ENCODE results near the gene OXCT2. TPM values are rescaled to one million over a fixed set of nuclear protein-coding genes. Genes with fewer than 3 reads are reported as not detected.

Gene OXCT2
- total RNA-seq, 1 experiment from 2014 or later = 3.4 TPM

DNA sequence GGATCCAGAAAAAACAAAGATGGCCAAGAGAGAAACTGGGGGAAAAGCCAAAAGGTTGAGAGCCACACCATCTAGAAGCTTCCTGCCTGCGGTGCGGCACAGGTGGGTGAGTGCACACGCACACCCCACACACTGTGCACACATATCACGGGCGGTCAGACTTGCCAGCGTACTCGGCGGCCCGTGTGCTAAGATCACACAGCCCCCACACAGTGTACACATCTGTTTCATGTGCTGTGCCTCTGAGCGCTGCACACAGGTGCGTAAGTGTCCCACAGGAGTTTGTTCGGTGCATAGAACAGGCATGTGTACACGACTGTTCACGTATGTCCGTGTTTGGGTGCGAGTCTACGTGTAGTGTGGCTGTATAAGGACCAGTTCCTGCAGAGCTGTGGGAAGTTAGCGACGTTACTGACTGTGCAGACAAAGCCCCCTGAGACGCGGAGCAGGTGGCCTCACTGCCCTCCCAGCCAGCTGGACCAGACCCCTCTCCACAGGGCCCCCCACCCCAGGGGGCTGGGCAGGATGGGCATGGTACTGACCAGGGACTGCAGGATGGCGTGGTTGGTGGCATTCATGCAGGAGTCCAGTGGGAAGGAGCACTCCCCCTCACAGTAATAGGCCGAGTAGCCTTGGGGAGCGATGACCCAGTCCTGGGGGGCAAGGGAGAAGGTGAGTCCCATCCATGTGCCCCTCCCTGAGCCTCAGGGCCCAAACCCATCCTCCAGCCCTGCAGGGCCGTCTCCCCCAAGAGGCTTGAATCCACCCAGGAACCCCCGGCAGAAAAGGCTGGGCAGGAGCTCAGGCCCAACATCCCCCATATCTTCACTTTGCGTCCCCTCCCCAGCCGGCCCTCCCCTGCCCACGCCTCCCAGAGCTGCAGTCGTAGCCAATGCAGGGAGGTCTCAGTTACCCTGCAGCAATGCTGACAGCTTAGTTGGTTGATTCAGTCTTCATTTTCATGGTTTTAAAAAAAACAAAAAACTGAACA lies 8.3 kb downstream of the OXCT2 start:
- DNase-seq (ENCODE audit: low spot score) = no peak

DNA sequence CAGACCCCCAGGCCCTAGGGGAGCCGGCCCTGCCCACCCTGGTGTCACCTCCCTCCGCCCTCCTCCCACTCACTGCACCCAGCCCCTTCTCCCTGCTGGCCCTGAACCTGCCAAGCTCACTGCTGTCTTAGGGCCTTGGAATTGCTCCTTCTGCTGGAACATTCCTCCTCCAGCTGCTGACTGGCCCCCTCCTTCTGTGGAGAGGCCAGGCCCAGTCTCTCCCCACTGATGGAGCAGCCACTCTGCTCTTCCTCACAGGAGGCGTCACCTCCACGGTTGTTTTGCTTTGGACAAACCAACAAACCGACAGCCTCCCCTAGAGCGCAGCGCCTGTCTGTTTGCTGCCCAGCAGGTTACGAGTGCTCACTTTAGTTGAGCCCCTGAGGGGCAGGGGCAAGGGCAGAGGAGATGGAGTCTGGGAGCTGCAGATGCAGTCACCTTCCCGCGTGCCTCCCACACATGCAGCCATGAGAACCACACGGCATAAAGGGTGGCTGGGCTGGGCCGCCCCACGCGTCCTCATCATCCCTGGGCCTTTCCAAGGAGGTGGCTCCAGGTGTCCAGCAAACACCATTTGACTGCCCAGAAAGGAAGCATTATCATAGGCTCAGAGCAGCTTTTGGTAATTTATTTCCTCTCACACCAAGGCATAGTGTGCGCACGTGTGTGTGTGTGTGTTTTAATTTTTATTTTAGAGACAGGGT lies 9.4 kb downstream of the OXCT2 start:
- no peak for DNase-seq (ENCODE audit: low spot score)

DNA sequence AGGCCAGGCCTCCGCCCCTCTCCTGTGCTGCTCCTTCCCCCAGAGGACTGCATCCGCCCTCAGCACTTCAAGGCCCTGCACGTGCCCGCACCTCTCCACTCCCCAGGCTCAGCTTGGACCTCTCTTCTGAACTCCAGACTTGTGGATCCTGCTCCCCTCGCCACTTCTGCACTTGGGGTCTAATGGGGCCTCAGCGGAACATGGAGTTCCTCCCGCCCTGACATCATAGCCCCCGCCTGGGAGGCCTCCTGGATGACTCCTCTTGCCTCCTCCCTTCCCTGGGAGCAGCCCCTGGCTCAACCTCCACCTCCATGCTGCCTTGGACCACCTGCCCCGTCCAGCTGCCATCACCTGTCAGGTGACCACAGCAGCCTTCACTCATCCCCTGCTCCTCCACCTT lies 10.1 kb downstream of the OXCT2 start:
- DNase-seq (ENCODE audit: low spot score) = no peak

DNA sequence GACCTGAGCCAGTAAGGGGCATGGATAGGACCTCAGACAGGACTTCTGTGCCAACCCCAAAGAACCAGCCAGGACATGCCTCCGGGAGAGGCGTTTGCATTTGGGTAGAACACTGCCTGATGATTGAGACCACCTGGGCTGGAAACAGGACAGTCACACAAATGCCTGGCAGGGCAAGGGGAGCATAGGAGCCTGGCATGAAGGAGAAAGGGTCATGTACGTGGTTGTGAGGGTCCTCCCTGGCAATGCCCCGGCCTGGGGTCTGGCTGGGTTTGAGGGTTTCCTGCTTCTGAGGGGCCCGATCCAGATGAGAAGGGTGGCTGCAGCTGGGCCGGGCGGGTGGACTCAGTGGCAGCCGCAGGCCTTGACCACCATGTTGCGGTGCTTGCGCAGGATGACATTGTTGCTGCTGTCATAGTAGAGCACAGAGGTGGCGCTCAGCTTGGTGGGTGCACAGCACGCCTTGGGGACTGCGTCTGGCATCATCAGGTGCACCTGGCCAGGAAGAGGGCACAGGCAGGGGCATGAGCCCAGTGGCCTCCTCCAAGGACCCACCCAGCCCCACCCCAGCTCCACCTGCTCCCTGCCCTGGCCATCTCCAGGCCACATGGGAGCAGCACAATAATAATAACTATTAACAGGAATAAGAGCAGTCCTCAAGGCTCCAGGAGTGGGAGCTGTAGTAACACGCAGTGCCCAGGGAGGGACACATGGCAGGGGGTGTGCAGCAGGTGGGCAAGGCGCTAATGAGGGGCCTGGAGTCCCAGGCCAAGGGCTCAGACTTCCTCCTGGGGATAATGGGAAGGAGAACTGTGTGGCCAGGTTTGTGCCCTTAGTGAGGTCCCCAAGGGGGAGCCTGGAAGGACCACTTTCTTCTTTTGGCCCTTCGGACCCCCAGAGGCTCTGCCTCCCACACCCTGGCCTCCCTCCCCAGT lies 10.8 kb downstream of the OXCT2 start:
- no peak for DNase-seq (ENCODE audit: low spot score)

DNA sequence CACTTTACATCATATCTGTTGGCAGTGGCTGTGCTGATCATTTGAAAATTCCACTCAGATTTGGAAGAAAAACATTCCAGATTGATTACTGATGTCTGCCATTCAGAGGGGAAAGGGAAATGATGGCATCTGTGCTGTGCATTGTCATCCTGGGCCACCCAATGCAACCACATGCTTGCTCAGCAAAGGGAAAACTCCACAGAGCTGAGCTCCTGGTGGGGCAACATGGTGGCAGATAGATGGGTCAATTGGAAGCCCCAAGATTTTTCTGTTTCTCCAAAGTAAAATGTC lies 11.8 kb downstream of the OXCT2 start:
- DNase-seq (ENCODE audit: low spot score) = no peak

DNA sequence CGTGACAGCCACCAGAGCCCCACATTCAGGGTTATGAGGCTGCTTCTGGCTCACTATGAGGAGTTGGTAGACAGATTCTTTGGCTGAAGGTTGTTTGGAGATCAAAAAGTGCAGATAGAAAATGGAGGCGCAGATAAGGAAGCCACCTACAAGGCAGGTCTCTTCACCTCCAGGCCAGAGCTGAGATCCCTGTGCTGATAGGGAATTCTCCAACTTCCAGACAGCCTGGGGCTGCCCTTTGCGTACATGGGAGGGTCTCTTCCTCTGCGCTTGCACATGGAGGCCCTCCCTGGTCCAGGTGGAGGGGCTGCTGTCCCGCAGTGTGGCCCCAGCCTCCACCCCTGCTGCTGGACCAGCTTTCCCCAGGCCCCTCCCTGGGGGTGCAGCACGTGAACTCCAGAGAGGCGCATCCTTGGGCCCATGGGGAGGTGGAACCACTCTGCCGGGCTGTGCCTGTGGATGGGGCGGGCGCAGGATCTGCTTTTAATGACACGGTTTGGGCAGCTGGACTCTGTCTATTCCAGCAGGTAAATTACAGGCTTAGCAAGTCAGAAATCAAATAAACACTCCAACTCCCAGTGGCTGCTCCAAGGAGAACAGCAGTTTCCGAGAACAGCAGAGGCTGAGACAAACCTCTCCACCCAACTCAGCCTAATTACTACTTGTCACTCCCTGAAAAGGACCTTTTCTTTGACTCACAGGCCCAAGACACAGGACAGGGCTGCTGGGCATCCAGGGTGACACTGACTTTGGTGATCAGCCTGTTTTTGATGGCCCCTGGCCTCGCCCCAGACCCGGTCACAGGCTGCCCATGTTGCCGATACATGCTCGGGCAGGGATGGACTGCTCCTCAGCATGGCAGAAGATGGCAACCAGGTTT lies 12.4 kb downstream of the OXCT2 start:
- no peak for DNase-seq (ENCODE audit: low spot score)

DNA sequence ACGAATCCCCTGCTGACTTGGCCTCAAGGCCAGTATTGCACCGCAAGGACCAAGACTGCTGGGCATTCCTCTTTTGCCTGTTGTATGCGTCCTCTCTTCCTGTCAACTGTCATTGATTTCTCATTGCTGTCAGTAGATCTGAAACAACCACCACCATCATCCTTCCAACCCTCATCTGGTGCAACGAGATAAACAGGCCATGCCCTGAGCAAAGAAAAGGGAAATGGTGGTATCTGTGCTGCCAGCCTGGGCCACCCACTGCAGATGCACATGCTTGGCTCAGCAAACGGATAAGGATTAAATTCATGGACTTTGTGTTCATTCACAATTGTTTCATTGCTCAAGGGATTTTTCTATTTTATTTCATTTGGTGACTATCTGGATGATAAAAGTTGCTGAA lies 13.6 kb downstream of the OXCT2 start:
- no peak for DNase-seq (ENCODE audit: low spot score)

DNA sequence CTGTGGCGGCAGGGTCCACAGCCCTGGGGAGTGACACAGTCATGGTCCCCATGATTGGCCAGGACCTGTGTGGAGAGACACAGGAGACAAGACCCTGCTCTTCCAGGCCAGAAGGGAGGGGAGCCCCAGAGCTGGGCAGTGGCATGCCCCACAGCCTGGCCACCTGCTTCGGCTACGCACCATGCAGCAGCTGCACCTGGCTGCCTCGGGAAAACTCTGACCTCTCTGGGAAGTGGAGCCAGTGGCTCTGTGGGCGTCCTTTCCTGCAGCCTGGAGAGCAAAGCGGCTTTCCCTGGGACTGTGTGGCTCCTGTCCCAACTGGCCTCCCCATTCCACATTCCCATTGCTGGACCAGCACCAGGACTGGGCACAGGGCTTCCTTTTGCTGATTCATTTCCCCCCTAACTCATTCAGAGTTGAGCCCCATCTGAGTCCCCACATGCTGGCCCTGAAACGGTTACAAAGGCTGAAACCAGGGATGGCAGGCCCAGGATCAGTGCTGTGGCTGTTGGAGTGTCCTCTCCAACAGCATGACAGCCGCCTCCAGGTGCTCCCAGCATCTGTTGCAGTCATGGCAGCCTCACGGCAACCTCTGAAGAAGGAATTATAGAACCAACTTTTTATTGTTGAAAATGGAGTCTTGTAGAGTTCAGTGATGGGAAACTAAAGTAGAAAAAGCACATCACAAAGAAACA lies 15.0 kb downstream of the OXCT2 start:
- no peak for DNase-seq (ENCODE audit: low spot score)

DNA sequence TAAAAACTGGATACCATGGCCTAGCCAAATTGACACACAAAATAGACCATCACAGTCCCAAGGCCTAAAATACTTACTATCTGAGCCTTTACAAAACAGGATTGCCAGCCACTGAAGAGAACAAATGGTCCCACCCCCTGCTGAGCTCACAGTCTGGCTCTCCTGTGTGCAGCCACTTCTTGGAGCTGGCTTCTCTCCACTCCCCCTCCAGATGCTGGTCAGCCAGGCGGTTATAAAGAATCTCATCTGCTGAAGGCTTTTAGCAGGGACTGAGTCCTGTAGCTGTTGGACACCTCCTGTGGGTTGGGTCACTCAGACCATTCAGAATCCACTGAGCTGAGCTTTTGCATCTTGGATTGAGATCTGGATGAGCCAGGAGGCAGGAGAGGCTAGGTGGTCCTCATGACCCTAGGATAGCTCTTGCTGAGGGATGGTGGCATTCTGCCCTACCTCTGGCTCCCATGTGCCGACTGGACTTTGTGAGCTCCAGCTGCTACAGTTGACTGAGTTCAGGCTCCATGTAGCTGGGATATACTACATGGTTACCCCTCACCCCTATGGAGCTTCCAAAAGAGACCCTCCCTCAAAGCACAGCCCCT lies 16.1 kb downstream of the OXCT2 start:
- DNase-seq (ENCODE audit: low spot score) = no peak

DNA sequence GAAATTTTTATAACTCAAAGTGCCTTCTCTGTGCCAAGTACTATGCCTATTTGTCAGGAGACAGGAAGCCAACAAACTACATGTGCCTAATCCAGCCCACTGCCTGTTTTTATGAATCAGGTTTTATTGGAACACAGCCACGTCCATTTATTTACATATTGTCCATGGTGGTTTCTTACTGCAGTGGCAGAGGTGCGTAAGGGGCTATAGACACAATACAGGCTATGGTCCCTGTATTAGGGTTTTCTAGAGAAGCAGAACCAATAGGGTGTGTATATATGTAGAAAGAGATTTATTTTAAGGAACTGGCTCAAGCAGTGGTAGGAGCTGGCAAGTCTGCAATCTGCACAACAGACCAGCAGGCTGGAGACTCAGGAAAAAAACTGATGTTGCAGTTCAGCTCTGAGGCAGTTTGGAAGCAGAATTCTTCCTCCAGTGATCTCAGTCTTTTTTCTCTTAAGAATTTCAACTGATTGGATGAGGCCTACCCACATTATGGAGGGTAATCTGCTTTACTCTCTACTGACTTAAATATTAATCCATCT lies 17.1 kb downstream of the OXCT2 start:
- no peak for DNase-seq (ENCODE audit: low spot score)

DNA sequence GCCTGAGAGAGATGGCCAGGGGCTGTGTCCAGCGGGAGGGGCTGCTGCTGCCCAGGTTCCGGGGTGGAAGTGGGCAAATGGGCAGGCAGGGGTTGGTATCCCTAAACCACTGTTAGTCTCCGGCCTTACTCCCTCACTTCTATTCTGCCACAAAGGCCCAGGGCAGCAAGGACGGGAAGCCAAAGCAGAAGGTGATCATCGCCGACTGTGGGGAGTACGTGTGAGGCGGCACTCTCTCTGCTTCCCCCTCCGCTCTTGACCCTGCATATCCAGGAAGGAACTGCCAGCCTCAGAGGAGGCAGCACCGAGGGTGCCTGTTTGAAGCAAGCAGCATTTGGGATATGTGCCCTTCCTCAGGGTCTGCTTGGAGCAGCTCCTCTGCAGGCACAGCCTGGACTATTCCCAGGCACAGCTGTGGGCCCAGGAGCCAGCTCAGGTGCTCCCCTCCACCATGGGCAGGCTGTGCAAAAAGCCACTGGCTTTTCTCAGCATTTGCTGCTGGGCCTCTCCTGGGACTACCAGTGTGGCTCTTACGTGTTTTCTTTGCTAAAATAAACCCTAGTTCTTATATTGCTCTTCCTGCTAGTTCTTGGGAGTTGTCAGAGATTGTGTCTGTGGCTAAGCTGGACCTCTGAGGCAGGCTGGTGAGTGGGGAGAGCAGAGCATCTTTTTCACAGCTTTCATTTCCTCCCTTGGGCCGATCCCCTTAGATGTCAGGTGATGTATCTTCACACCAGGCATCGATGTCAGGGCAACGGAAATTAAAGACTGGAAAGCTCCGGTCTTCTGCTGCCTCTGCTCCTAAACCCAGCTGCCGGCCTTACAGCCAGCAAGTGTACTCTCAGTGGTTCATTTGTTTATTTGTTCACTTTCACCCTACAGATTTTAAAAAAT lies 17.8 kb downstream of the OXCT2 start:
- DNase-seq (ENCODE audit: low spot score) = no peak

DNA sequence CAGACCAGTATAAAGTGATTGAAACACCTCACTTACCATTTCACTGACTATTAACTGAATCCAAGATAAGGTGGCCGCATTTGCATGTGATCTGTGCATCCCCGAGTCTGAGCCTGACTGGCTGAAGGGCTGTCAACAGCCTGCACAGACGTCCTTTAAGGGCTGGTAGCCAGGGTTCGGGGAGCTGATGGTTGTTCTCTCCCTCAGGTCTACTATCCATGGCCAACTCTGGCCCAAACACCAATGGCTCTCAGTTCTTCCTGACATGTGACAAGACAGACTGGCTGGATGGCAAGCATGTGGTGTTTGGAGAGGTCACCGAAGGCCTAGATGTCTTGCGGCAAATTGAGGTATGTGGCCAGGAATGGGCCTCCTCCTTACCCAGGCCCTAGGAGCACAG lies 18.4 kb downstream of the OXCT2 start:
- no peak for DNase-seq (ENCODE audit: low spot score)

DNA sequence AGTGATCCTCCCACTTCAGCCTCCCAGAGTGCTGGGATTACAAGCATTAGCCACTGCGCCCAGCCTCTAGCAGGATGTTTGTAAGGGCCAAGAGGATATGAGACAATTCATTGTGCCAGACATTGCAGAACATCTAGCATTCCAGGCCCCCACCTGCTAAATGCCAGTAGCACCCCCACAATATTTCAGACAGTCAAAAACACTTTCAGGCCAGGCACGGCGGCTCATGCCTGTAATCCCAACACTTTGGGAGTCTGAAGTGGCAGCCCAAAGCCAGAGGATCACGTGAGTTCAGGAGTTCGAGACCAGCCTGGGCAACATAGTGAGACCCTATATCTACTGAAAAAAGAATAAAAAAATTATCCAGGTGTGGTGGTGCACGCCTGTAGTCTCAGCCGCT lies 19.6 kb downstream of the OXCT2 start:
- DNase-seq (ENCODE audit: low spot score) = no peak

DNA sequence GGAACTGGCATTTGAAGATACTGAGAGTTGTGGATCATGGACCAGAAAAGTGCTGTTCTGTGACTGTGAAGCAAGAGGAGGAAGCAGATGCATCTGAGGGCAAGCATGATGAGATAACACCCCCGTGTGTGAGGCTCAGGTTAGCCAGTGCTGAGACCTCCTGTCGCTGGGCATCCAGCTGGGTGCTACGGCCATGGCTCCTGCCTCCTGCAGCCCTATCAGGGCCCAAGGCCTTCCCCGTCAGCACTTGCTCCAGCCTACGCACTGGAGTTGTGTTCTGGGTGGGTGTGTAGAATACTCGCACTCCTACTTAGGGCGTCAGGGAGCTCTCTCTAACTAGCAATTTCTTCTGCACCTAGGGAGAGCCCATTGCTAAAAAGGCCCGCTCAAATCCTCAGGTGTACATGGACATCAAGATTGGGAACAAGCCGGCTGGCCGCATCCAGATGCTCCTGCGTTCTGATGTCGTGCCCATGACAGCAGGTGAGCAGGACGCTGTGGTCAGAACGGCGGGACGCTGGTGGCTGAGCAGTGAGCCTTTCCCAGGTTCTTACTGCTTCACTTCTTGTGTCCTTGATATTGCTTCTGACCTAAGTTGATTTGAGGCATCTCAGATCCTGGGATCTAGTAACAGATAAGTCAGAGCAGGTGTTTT lies 26.0 kb downstream of the OXCT2 start:
- no peak for DNase-seq (ENCODE audit: low spot score)

DNA sequence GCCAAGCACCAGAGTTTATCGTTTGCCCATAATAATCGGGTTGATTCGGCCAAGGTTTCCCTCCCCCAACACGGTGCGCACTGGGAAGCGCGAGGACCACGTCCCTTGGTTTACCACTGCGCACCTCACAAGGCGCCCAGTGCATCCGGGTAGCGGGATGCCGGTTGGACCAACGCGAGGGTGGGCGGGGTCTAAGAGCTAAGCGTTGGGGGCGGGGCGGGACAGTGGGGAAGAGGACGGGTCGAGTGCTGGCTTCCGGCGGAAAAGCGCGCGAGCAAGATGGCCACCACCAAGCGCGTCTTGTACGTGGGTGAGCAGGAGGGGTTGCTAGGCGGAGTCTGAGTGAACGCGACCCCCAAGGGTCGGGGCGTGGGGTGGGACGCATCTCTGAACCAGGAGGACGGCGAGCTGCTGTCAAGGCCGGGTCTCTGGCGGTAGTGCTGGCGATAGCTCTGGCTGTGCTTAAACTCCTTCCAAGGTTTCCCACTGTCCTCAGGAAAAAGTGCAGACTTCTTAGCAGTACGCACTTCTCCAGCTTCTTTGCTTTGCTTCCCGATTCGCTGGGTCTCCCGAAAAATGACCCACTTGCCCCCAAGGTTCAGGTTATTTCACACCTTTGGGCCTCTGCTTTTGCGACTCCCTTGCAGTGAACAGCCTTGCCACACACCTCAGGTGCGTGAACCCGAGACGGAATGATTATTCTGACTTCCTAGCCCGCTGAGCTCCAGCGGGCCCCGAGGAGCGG lies 32.4 kb downstream of the OXCT2 start, which contains the start of gene PPIE:
Gene PPIE, plus strand, starts transcription at position 261 of the 745 bp plus-strand sequence. Its CDS starts 19 bp downstream, at position 280.
- peak; percentile 91 for DNase-seq (ENCODE audit: low spot score)

DNA sequence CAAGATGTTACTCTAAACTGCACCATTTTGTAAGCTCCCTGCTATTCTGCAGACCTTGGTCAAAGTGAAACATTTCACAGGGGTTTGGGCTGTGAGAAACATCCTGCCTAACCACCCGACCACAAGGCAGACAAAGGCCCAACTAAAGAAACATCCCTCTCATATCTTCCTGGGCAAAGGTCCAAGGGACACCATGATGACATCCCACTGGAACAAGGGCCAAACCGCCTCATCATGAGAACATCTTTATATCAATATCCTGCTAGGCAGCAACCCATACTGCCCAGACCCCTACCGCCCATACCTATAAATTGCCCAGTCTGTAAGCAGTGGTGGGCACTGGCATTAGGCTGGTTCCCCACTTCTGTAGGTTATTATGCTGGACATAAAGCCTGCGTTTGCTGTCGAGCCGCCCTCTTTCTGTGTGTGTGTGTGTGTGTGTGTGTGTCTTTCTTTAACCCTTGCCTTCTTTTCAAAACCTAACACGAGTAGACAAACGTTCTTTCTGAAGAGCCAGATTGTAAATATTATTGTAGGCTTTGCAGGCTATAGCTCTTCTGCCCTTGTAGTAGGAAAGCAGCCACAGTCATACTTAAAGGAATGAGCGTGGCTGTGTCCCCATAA lies 33.5 kb downstream of the OXCT2 start:
- no peak for DNase-seq (ENCODE audit: low spot score)

DNA sequence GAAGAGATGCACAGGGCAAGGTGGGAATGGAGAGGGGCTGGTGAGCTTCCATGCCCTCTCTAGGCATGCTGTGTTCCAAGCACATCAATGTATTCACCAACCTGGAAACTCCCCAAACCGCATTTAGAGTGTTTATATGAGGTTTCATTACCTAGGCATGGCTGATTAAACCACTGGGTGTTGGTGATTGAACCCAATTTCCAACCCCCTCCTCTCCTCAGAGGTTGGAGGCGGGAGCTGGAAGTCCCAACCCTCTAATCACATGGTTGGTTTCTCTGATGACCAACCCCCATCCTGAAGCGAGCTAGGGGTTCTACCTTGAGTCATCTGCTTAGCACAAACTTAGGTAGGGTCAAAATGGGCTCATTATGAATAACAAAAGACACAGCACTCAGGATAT lies 35.4 kb downstream of the OXCT2 start:
- DNase-seq (ENCODE audit: low spot score) = no peak

Data from HT-29 (cell line).